A204.1 (cell line): ENCODE data around the gene PHF21A.
A peak's percentile ranks its signal among the peaks of the same experiment; 100 is the strongest.
"Not testable (repeated sequence)": the region's sequence is repeated elsewhere in the genome, so short reads cannot be mapped to it uniquely, and the experiment has no call there.

Experiments used
- FAIRE-seq: peaks from 2 replicates; lab custom pipeline; 2012; peaks lifted over from hg19 to GRCh38; lab: Jason Lieb, UNC

Gene PHF21A

GRCh38 chr11:46034041-46034440, 87.2 kb downstream of the PHF21A start:
- FAIRE-seq = no peak

GRCh38 chr11:46026606-46027293, 94.5 kb downstream of the PHF21A start:
- FAIRE-seq = no peak

GRCh38 chr11:46020084-46020599, 101.1 kb downstream of the PHF21A start:
- no peak for FAIRE-seq

- no peak for FAIRE-seq
Observed at GRCh38 chr11:46018651-46019050, 102.6 kb downstream of the PHF21A start.

GRCh38 chr11:46017341-46017740, 103.9 kb downstream of the PHF21A start:
- no peak for FAIRE-seq

DNA sequence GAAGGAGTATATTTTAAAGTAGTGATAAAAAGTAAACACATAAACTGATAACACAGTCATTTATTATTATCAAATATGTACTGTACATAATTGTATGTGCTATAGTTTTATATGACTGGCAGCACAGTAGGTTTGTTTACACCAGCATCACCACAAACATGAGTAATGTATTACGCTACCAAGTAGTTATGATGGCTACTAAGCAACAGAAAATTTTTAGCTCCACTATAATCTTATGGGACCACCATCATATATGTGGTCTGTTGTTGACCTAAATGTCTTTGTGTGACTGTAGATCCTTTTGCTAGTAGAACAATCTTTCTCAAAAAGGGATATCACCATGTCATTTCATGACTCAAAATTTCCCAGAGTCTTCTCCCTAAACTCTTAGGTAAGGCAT, 105.3 kb downstream of the PHF21A start:
- no peak for FAIRE-seq

DNA sequence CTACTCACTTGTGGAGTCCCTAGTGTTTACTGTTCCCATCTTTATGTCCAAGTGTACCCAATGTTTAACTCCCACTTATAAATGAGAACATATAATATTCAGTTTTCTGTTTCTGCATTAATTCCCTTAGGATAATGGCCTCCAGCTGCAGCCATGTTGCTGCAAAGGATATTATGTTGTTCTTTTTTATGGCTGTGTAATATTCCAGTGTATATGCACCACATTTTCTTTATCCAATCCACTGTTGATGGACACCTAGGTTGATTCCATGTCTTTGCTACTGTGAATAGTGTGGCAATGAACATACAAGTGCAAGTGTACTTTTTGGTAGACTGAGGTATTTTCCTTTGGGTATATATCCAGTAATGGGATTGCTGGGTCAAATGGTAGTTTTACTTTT, 107.1 kb downstream of the PHF21A start:
- FAIRE-seq = not testable (repeated sequence)

DNA sequence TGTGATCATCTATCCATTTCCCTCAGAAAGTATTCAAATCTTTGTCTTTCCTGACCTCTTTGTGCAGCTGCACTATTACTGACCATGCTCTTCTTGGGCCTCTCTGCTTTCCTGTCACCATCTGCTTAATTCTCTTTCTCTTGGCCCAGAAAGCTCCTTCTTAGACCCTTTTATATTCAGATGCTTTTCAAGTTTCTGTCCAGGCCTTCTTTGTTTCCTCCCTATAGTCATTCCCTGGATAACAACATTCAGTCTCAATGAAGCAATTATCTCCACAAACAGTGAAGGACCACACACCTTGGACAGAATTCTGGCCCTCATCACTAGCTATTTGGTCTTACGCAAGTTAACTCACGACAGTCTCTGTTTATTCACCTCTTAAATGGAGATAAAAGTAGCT, 109.1 kb downstream of the PHF21A start:
- FAIRE-seq = no peak

DNA sequence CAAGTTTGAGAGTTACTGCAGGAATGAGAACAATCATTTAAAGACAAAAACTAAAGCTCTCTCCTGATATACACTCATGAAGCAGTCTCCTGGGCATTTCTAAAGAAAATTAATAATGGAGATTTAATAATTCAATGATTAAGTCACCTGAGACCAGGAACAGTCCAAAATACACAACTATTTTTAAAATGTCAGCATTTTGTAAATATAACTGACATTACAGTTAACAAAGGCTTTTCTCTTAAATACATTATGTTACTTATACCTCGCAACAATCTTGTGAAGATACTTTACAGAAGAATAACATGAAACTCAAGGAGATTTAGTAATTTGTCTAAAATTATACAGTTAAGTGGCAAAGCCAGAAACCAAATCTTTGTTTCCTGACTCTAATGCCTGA, 111.2 kb downstream of the PHF21A start:
- FAIRE-seq = no peak

- no peak for FAIRE-seq
Observed at GRCh38 chr11:46009647-46010046, 111.6 kb downstream of the PHF21A start.

- peak; percentile 98 for FAIRE-seq
Observed at GRCh38 chr11:46006418-46007070, 114.7 kb downstream of the PHF21A start.

DNA sequence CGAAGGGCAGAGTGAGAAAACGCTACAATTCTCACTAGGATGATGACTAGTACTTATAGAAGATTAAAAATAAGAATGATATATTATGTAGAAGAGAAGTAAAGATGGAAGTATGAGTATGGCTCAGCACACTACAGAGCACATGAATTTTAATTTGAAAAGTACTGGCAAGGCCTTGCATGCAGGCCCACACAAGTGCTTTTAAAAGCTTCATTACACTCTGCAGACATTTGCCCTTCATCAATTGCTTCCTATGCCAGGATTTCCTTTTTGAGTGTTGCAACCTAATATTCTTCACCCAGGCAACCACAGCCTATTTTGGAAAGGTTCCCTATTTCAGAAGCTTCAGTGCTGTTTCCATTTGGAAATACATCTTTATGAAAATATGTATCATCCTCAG, 117.7 kb downstream of the PHF21A start:
- no peak for FAIRE-seq

- FAIRE-seq = no peak
Observed at GRCh38 chr11:46002189-46002588, 119.1 kb downstream of the PHF21A start.

DNA sequence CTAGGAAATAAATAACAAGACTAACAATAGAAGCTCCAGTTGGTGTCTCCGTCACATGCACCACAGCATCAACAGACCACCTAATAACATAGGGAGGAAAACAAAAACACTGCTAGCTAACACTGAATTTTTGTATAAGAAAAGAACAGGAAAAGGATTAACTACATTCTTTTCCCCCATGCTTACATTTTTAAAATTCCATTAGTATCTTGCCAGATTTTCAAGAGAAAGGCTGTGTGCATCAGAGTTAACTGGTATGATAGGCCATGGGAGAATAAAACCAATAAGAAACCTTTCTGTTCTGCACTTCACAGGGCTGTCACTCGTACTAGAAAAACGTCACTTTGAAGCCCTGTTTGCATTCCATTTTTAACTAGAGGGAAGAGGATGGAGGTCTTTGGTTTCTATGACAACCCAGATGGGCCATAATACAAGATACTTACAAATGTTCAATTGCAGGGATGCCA, 119.8 kb downstream of the PHF21A start:
- no peak for FAIRE-seq

- FAIRE-seq = no peak
Observed at GRCh38 chr11:45997599-45997998, 123.7 kb downstream of the PHF21A start.

DNA sequence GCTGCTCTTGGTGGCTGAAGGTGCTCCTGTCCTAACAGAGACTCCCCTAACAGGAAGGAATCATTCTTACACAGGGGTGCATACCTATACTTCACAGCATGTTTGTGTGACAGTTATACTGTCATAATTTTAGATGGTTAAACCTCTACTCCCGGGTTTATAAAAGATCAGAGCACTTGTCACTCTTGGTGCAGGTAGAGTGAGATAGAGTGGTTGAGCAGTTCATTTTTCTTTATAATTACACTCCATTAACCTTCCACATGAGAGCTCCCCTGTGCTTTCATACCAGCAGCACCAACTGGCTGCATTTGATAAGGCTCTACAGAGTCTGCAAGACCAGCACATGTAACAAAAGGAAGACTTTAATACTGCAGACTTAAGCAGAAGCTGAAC, 125.9 kb downstream of the PHF21A start:
- no peak for FAIRE-seq

- FAIRE-seq = no peak
Observed at GRCh38 chr11:45994371-45995341, 126.6 kb downstream of the PHF21A start.

- no peak for FAIRE-seq
Observed at GRCh38 chr11:45993531-45994001, 127.7 kb downstream of the PHF21A start.

DNA sequence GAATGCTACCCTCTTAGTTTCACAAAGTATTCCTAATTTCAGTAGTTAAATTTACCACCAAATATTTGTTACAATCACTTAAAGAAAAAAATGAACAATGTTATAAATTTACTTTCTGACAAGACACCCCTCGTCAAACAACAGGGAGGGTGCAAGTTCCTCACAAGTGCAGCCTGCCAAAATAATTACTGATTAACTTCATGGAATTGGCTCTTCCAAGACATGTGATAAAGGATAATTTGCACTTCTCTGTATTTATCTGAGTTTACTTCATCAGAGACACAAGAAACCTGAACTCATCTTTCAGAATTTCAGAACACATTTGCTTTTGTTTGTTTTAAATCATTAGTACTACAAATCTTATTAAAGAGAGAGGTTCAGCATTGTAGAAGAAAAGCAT, 132.3 kb downstream of the PHF21A start:
- no peak for FAIRE-seq

GRCh38 chr11:45985212-45985611, 136.0 kb downstream of the PHF21A start:
- no peak for FAIRE-seq

GRCh38 chr11:45984192-45984591, 137.1 kb downstream of the PHF21A start:
- no peak for FAIRE-seq

- no peak for FAIRE-seq
Observed at GRCh38 chr11:45983471-45983845, 137.8 kb downstream of the PHF21A start.
